Motor neuron (in vitro differentiated cells): Measurements from ENCODE around the gene CACNA2D1. TPM values are rescaled to one million over a fixed set of nuclear protein-coding genes. Genes with fewer than 3 reads are reported as not detected.
A peak's percentile ranks its signal among the peaks of the same experiment; 100 is the strongest.
"Not testable (repeated sequence)": the region's sequence is repeated elsewhere in the genome, so short reads cannot be mapped to it uniquely, and the experiment has no call there.

Experiments used
- ATAC-seq, 8 experiments: fragments of 200-7000 bp; cut with Tn5 transposase; replicated peaks in 6 of 8; 2 replicates each; pipeline ENCODE4 v1.8.0; 2021; ENCODE audit warnings: mild to moderate bottlenecking in 8 of 8, moderate library complexity in 8 of 8
- H3K27ac ChIP-seq, 2 donors: fragments of 250-450 bp; sonication (Bioruptor Pico); 2 replicates each; pipeline ENCODE4 v1.9.0; 2021; ENCODE audit warnings: antibody characterized with exemption in 2 of 2, mild to moderate bottlenecking in 2 of 2, moderate library complexity in 1 of 2
- H3K4me1 ChIP-seq, 2 donors: fragments of 250-450 bp; sonication (Bioruptor Pico); replicated peaks in 1 of 2; 2 replicates each; pipeline ENCODE4 v1.6.1; 2021; ENCODE audit warnings: antibody characterized with exemption in 2 of 2, mild to moderate bottlenecking in 2 of 2, moderate library complexity in 1 of 2
- H3K4me3 ChIP-seq, 5 donors: fragments of 250-450 bp; sonication (Bioruptor Pico); 2 replicates each; pipeline ENCODE4 v1.9.0; 2021; ENCODE audit warnings: antibody characterized with exemption in 5 of 5, mild to moderate bottlenecking in 5 of 5, moderate library complexity in 4 of 5
- WGBS, 10 experiments: fragments of 450-650 bp; shearing (Covaris generic); methylation state at CpG; one replicate each; pipeline ENCODE4 v1.0.0; 2022; 5-methylcytosine and 5-hydroxymethylcytosine counted together
- in situ Hi-C, 9 experiments: fragments of 400-800 bp; cut with MboI; loops; one replicate each; pipeline ENCODE4 v1.15.0; 2021; ENCODE audit warnings: low sequenced_read_pairs in 9 of 9, low pct_unique_long_range_greater_than_20kb in 2 of 9; ENCODE audit not compliant: unreplicated experiment in 9 of 9
- total RNA-seq, 8 experiments: library from RNA; unstranded; fragments of 300-600 nt; gene quantifications; 2 replicates each; pipeline versions ENCODE4 v1.2.3 to v1.2.4, GENCODE V29; 2022

The CACNA2D1 gene
- total RNA-seq, 8 experiments from 2014 or later, result 9.7 to 72.9 (median 27.1) TPM

DNA sequence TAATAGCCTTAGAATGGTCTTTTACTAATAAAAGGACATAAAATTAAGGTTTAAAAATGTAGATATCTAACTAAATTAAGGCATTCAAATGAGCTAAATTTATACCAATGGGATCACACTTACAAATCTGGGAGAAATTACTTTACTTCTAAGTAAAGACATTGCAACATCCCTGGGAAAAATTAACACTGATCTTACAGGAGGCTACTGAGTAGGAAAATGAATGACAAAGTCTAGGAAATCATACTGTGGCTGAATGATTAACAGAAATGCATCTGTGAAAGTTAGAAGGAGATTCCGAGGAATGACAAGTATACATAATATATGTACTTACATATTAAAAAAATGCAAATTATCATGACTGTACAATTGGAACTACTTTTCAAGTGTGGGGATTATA, 38.3 kb downstream of the CACNA2D1 start:
- H3K27ac ChIP-seq, result no peak overlapping the region
- peaks cover 0 to under 1% of the 10 kb centered on the region in 2 donors for H3K4me1 ChIP-seq
- peak in 1 of 8 experiments; percentile 65 for ATAC-seq
- WGBS, 10 experiments, result 14 to 100% (median 58%) methylated on average over 1 of the region's 1 CpG; no CpG with 5 or more reads in 2 of the 10 experiments
- H3K4me3 ChIP-seq, result no peak overlapping the region
- in situ Hi-C loops, result no loop called here

- H3K27ac ChIP-seq, result no peak overlapping the region
- 69 to 100% (median 88%) methylated on average over 1 to 2 of the region's 2 CpGs; no CpG with 5 or more reads in 1 of the 10 experiments for whole genome bisulfite sequencing, 10 experiments
- H3K4me1 ChIP-seq, result no peaks in the 10 kb centered on the region
- no peak for ATAC-seq
- no peak overlapping the region for H3K4me3 ChIP-seq
- in situ Hi-C loops, result no loop called here
Measured at GRCh38 chr7:82404652-82405051, 38.9 kb downstream of the CACNA2D1 start.

GRCh38 chr7:82404094-82404493, 39.5 kb downstream of the CACNA2D1 start:
- H3K27ac ChIP-seq, result no peak overlapping the region
- WGBS, 10 experiments, result 59 to 100% (median 81%) methylated on average over 1 to 4 of the region's 5 CpGs; no CpG with 5 or more reads in 1 of the 10 experiments
- H3K4me1 ChIP-seq, result no peaks in the 10 kb centered on the region
- in situ Hi-C loops, result no loop called here
- no peak for ATAC-seq
- H3K4me3 ChIP-seq, result no peak overlapping the region

GRCh38 chr7:82397879-82398524, 45.6 kb downstream of the CACNA2D1 start:
- Histone ChIP-seq H3K27ac (no peak overlapping the region), H3K4me1 (no peaks in the 10 kb centered on the region), H3K4me3 (no peak overlapping the region)
- in situ Hi-C loops, result no loop called here
- 15 to 100% (median 60%) methylated on average over 1 of the region's 1 CpG; no CpG with 5 or more reads in 4 of the 10 experiments for WGBS, 10 experiments
- ATAC-seq, result no peak

DNA sequence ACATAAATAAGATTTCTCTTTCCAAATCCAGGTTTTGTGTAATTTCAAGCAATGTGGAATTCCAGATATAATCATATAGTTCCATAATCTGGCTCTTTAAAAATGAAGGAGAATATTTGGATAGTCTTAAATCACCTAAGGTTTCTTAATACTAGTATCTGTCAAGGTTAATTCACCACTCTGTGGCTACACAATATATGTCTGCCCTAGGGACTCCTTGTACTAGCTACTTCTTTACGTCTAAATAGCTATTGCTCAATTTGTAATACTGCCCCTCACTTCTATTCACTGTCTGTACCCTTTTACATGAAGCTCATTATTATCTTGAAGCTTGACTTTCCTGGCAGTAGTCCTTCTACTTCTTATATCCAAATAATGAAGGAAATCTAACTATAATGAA, 47.2 kb downstream of the CACNA2D1 start:
- H3K27ac ChIP-seq, result no peak overlapping the region
- no peak for ATAC-seq
- 67 to 100% (median 100%) methylated on average over 1 of the region's 1 CpG; no CpG with 5 or more reads in 3 of the 10 experiments for WGBS, 10 experiments
- in situ Hi-C loops, result no loop called here
- H3K4me3 ChIP-seq, result no peak overlapping the region
- H3K4me1 ChIP-seq, result no peaks in the 10 kb centered on the region

DNA sequence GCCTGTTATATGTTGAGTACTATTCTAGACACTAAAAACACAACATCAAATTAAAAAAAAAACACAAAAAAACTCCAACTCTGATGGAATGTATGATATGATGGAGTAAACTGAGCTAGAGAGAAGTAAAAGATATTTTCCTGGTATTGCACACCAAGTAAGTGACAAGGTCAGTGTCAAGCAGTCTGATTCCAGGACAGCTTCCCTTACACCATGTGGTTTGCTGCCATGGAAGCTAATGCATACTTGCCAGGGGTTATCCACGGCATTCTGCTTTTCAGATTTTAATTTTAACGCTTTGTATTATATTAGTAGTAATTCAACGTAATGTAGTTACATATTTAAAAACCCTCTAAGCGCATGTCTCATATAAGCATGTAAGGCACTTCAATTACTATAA, 48.4 kb downstream of the CACNA2D1 start:
- no peak overlapping the region for H3K4me3 ChIP-seq
- H3K4me1 ChIP-seq, result no peaks in the 10 kb centered on the region
- in situ Hi-C loops, result no loop called here
- whole genome bisulfite sequencing, 10 experiments, result 43 to 100% (median 82%) methylated on average over 1 to 4 of the region's 4 CpGs; no CpG with 5 or more reads in 3 of the 10 experiments
- H3K27ac ChIP-seq, result no peak overlapping the region
- ATAC-seq, result no peak

DNA sequence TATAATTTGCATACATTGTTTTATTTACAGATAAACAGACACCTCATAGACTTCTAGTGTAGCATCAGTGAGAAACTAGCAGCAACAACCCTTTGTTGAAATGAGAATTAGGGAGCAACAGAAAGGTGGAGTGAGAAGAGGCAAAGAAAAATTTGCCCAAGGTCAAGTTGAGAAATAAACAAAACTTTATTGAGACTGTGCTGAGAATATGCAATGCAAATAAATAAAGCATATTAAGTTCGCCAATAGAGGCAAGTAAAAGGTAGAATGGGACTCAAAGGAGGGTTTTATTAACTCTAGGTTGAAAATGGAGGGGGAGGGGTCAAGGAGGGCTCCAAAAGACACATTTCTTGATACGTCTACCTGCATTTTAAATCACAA, 49.7 kb downstream of the CACNA2D1 start:
- H3K4me3 ChIP-seq, result no peak overlapping the region
- no peak overlapping the region for H3K27ac ChIP-seq
- in situ Hi-C loops, result no loop called here
- ATAC-seq, result peak in 1 of 8 experiments; percentile 7
- WGBS, 10 experiments, result 37 to 95% (median 76%) methylated on average over 1 to 2 of the region's 2 CpGs
- H3K4me1 ChIP-seq, result no peaks in the 10 kb centered on the region

DNA sequence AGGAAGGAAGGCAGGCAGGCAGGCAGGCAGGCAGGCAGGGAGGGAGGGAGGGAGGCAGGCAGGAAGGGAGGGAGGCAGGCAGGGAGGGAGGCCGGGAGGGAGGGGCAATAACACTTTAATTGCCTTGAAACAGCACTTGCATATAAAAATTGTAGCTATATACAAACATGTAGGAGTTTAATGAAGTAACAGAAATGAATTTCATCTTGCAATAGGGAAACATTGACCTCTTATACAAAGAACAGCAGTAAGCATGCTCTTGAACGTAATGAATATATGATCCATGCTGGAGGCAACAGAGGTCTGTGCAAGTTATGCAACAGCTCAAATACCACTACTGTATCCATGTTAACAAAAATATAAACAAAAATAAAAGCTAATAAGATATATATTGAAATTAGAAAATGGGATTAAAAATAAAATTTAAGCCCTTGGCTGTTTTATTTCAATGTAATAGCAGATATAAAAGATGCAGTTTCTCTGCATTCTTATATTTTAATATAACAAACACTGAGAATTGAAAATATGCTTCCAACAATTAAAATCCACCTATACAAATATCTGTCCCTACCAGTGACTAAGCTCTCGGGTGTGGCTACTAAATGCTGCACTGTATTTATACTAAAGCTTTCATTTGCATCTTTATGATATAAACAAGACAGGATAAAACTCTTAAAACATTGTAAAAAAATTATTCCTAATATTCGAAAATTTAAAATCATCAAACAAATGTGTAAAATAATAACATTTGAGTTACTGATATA, 50.3 kb downstream of the CACNA2D1 start:
- no peaks in the 10 kb centered on the region for H3K4me1 ChIP-seq
- peak in 3 of 8 experiments; percentile 57 to 97 (median 64) for ATAC-seq
- no peak overlapping the region for H3K27ac ChIP-seq
- 5 to 88% (median 69%) methylated on average over 1 to 3 of the region's 4 CpGs for WGBS, 10 experiments
- in situ Hi-C loops, result no loop called here
- H3K4me3 ChIP-seq, result no peak overlapping the region

DNA sequence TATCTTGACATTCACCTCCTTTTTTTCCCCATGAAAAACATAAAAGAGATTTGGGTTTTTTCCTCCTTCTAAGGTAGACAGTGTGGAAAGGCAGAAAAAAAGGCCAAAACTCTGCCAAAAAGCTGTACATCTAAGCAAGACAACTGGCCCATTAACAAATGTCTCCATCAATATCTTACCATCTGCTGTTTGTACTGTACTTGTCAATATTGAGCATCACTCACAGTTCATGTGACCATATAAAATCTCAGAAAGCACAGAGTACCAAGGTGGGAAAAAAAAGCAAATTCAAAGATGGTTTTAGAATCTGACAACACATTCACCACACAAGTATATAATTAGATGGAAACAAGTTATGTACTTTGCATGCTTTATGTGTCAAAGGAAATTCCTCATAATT, 52.6 kb downstream of the CACNA2D1 start:
- no peaks in the 10 kb centered on the region for H3K4me1 ChIP-seq
- H3K27ac ChIP-seq, result no peak overlapping the region
- no peak overlapping the region for H3K4me3 ChIP-seq
- no peak for ATAC-seq
- in situ Hi-C loops, result no loop called here

DNA sequence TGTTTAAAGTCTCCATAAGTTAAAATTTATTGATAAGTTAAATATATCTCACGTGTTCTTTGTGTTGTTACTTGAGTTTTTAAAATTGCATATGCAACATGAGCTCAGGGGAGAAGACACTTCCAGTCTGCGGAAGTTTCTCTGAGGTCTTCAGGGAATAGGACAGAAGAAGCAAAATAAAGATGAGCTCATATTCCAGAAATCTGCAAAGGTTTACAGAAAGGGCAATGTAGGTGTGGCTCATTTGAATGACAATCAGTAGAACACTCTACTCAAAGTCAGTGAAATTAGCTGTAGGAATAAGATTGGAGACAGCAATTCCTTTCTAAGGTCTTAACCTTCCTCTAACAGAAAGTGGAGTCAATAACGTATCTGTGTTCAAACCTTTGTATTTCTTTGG, 53.7 kb downstream of the CACNA2D1 start:
- no peak overlapping the region for H3K27ac ChIP-seq
- no peak overlapping the region for H3K4me3 ChIP-seq
- 29 to 91% (median 76%) methylated on average over 2 to 3 of the region's 3 CpGs; no CpG with 5 or more reads in 1 of the 10 experiments for WGBS, 10 experiments
- in situ Hi-C loops, result no loop called here
- peaks cover 0 to 5% of the 10 kb centered on the region in 2 donors for H3K4me1 ChIP-seq
- ATAC-seq, result peak in 2 of 8 experiments; percentile 84 to 87

DNA sequence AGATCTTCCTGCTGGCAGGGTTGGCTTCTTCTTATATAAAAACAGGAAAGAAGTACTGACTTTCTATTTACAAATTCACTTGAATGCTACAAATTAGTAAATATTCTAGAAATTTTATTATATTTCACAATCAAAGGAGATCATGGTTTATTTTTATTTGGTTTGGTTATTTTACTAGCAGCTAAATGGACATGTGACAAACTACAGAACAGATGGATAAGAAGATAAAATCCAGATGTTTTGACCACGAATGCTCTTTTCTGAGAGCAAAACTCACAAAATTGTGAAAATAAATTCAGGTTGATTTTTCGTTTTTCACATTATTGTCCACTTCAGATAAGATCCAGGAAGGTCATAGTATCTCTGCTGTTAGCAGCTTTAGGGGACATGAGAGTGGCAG, 55.4 kb downstream of the CACNA2D1 start:
- H3K4me1 ChIP-seq, result peaks cover under 1 to 17% of the 10 kb centered on the region in 2 donors
- no peak for ATAC-seq
- no peak overlapping the region for H3K4me3 ChIP-seq
- no peak overlapping the region for H3K27ac ChIP-seq
- in situ Hi-C loops, result no loop called here
- WGBS, 10 experiments, result 17 to 70% (median 55%) methylated on average over 1 to 2 of the region's 2 CpGs; no CpG with 5 or more reads in 1 of the 10 experiments

GRCh38 chr7:82386571-82386970, 57.0 kb downstream of the CACNA2D1 start:
- peaks cover 9 to 18% of the 10 kb centered on the region in 2 donors for H3K4me1 ChIP-seq
- in situ Hi-C loops, H3K27ac ChIP-seq, ATAC-seq, H3K4me3 ChIP-seq: not testable (repeated sequence)
- 96 to 100% (median 98%) methylated on average over 2 to 6 of the region's 6 CpGs; no CpG with 5 or more reads in 1 of the 10 experiments for WGBS, 10 experiments

DNA sequence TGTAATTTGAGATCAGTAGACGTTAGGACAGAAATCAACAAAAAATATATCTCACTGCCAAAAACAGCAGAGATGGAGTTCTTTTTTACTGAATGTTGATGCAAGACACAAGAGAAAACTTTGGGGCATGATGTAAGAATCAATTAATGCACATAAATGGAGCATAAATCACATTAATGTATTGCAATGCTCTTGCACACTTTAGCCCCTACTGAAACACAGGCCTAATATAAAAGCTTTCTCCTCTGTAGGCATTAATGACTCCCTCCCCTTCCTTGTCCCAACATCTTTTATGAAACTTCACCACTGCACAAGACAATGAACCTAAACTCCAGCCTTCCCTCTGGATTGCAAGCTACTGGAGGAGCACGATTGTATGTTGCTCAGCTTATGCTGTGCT, 58.8 kb downstream of the CACNA2D1 start:
- Histone ChIP-seq H3K27ac (no peak overlapping the region), H3K4me1 (peaks cover 9 to 18% of the 10 kb centered on the region in 2 donors), H3K4me3 (no peak overlapping the region)
- 57 to 100% (median 83%) methylated on average over 1 to 2 of the region's 2 CpGs for WGBS, 10 experiments
- ATAC-seq, result peak in 3 of 8 experiments; percentile 39 to 63 (median 54)
- in situ Hi-C loops, result no loop called here
